ENCODE results near the gene RPUSD2. TPM values are rescaled to one million over a fixed set of nuclear protein-coding genes. Genes with fewer than 3 reads are reported as not detected.

Gene RPUSD2
- total and polyA plus RNA-seq, 2 experiments from 2014 or later: 22.0 to 25.5 TPM

DNA sequence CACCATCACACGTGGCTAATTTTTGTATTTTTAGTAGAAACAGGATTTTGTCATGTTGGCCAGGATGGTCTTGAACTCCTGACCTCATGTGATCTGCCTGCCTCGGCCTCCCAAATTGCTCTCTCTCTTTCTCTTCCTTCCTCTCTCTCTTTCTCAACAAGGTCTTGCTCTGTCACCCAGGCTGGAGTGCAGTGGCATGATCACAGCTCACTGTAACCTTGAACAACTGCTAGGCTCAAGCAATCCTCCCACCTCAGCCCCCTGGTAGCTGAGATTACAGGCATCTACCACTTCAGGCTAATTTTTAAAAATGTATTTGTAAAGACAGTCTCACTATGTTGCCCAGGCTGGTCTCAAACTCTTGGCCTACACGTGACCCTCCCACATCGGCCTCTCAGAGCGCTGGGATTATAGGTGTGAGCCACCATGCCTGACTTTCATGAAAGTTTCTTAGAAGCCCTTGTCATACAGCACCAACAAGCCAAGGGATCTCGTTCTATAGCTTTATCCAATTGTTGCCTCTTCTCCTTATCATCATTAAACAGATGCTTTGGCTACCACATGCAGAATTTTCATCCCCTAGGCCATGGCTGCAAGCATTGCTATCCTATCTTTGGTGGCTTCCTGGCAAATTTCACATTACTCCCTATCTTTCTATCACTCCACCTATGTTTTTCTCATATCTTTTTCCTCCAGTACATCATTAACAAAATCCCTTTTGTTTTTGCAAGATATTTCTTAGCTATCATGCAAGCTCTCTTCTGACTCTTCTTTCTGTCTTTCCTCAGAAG is 10.0 kb upstream of the RPUSD2 start (continued):
- TF ChIP-seq, protein P1, sequence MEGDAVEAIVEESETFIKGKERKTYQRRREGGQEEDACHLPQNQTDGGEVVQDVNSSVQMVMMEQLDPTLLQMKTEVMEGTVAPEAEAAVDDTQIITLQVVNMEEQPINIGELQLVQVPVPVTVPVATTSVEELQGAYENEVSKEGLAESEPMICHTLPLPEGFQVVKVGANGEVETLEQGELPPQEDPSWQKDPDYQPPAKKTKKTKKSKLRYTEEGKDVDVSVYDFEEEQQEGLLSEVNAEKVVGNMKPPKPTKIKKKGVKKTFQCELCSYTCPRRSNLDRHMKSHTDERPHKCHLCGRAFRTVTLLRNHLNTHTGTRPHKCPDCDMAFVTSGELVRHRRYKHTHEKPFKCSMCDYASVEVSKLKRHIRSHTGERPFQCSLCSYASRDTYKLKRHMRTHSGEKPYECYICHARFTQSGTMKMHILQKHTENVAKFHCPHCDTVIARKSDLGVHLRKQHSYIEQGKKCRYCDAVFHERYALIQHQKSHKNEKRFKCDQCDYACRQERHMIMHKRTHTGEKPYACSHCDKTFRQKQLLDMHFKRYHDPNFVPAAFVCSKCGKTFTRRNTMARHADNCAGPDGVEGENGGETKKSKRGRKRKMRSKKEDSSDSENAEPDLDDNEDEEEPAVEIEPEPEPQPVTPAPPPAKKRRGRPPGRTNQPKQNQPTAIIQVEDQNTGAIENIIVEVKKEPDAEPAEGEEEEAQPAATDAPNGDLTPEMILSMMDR (conservative IDR thresholded peaks at IDR 0.05; ENCODE audit: low read depth in 2 of 2): no peak
- TF ChIP-seq EZH2phosphoT487 (IDR thresholded peaks at IDR 0.05; ENCODE audit: unreplicated experiment): no peak

DNA sequence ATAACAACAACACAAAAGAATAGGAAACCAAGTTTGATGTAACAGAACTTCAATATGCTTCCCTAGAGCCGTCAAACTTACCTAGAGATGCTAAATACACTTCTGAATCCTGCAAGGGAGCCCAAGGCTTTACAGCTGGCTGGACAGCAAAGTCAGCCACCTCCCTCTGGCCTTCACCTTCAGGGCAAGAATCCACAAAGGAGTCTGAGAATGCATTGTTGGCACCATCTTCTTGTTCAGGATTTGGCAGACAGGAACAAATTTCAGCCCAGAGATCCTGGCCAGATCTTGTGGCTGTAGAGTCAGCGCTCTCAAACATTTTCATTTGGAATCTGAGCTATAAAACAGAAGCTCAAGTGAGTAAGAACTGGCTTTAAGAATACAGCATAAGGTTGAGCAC is 6.4 kb upstream of the RPUSD2 start:
- H3K4me1 Mint-ChIP-seq: peaks cover 22% of the 10 kb centered on the region
- Histone ChIP-seq H2AFZ (no peak overlapping the region), H3K36me3 (ENCODE audit: insufficient read depth) (no peaks in the 10 kb centered on the region), H3F3A (replicated peaks; ENCODE audit: low read depth) (no peaks in the 10 kb centered on the region), H3K9me2 (ENCODE audit: insufficient read depth) (no peaks in the 10 kb centered on the region), H3K79me2 (replicated peaks; ENCODE audit: insufficient read depth) (0 out of 2 replicates have a peak, but pooled peaks cover 3% of the 10 kb centered on the region), H3K27me3 (ENCODE audit: insufficient read depth) (no peaks in the 10 kb centered on the region), H3K4me2 (no peak overlapping the region), H3K4me3 (no peak overlapping the region), H4K20me1 (replicated peaks; ENCODE audit: insufficient read depth) (peaks cover 3% of the 10 kb centered on the region; the same call in 1 of the 2 replicates), H3K4me1 (ENCODE audit: insufficient read depth) (0 out of 2 replicates have a peak, but pooled peaks cover 6% of the 10 kb centered on the region), H3K27ac (ENCODE audit: low read depth) (no peak overlapping the region)
- H3K27ac Mint-ChIP-seq: no peak overlapping the region
- peaks cover 16% of the 10 kb centered on the region for H3K27me3 Mint-ChIP-seq (ENCODE audit: insufficient read depth, low read depth, poor library complexity)
- H3K9me3 Mint-ChIP-seq: no peaks in the 10 kb centered on the region
- H3K4me3 Mint-ChIP-seq: no peak overlapping the region
- ATAC-seq (no peak), DNase-seq (ENCODE audit: low spot score) (no peak)
- H3K36me3 Mint-ChIP-seq (ENCODE audit: low read depth): no peaks in the 10 kb centered on the region
- TF ChIP-seq CREB1 (CRISPR knock-in tag; IDR thresholded peaks at IDR 0.05; ENCODE audit: low read depth) (no peak), NANOG (IDR thresholded peaks at IDR 0.05; ENCODE audit: borderline replicate concordance) (no peak), EZH2phosphoT487 (IDR thresholded peaks at IDR 0.05; ENCODE audit: unreplicated experiment) (no peak), JUNB (IDR thresholded peaks at IDR 0.05; ENCODE audit: unreplicated experiment) (no peak), EZH2 (IDR thresholded peaks at IDR 0.05; ENCODE audit: low read depth, unreplicated experiment) (no peak), ZNF331 (CRISPR knock-in tag; IDR thresholded peaks at IDR 0.05; ENCODE audit: low read depth) (no peak)
- TF ChIP-seq, protein P2, sequence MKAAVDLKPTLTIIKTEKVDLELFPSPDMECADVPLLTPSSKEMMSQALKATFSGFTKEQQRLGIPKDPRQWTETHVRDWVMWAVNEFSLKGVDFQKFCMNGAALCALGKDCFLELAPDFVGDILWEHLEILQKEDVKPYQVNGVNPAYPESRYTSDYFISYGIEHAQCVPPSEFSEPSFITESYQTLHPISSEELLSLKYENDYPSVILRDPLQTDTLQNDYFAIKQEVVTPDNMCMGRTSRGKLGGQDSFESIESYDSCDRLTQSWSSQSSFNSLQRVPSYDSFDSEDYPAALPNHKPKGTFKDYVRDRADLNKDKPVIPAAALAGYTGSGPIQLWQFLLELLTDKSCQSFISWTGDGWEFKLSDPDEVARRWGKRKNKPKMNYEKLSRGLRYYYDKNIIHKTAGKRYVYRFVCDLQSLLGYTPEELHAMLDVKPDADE (IDR thresholded peaks at IDR 0.05): no peak
- TF ChIP-seq, protein P3, sequence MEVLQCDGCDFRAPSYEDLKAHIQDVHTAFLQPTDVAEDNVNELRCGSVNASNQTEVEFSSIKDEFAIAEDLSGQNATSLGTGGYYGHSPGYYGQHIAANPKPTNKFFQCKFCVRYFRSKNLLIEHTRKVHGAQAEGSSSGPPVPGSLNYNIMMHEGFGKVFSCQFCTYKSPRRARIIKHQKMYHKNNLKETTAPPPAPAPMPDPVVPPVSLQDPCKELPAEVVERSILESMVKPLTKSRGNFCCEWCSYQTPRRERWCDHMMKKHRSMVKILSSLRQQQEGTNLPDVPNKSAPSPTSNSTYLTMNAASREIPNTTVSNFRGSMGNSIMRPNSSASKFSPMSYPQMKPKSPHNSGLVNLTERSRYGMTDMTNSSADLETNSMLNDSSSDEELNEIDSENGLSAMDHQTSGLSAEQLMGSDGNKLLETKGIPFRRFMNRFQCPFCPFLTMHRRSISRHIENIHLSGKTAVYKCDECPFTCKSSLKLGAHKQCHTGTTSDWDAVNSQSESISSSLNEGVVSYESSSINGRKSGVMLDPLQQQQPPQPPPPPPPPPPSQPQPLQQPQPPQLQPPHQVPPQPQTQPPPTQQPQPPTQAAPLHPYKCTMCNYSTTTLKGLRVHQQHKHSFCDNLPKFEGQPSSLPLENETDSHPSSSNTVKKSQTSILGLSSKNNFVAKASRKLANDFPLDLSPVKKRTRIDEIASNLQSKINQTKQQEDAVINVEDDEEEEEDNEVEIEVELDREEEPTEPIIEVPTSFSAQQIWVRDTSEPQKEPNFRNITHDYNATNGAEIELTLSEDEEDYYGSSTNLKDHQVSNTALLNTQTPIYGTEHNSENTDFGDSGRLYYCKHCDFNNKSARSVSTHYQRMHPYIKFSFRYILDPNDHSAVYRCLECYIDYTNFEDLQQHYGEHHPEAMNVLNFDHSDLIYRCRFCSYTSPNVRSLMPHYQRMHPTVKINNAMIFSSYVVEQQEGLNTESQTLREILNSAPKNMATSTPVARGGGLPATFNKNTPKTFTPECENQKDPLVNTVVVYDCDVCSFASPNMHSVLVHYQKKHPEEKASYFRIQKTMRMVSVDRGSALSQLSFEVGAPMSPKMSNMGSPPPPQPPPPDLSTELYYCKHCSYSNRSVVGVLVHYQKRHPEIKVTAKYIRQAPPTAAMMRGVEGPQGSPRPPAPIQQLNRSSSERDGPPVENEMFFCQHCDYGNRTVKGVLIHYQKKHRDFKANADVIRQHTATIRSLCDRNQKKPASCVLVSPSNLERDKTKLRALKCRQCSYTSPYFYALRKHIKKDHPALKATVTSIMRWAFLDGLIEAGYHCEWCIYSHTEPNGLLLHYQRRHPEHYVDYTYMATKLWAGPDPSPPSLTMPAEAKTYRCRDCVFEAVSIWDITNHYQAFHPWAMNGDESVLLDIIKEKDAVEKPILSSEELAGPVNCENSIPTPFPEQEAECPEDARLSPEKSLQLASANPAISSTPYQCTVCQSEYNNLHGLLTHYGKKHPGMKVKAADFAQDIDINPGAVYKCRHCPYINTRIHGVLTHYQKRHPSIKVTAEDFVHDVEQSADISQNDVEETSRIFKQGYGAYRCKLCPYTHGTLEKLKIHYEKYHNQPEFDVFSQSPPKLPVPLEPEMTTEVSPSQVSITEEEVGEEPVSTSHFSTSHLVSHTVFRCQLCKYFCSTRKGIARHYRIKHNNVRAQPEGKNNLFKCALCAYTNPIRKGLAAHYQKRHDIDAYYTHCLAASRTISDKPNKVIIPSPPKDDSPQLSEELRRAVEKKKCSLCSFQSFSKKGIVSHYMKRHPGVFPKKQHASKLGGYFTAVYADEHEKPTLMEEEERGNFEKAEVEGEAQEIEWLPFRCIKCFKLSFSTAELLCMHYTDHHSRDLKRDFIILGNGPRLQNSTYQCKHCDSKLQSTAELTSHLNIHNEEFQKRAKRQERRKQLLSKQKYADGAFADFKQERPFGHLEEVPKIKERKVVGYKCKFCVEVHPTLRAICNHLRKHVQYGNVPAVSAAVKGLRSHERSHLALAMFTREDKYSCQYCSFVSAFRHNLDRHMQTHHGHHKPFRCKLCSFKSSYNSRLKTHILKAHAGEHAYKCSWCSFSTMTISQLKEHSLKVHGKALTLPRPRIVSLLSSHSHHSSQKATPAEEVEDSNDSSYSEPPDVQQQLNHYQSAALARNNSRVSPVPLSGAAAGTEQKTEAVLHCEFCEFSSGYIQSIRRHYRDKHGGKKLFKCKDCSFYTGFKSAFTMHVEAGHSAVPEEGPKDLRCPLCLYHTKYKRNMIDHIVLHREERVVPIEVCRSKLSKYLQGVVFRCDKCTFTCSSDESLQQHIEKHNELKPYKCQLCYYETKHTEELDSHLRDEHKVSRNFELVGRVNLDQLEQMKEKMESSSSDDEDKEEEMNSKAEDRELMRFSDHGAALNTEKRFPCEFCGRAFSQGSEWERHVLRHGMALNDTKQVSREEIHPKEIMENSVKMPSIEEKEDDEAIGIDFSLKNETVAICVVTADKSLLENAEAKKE (CRISPR knock-in tag; IDR thresholded peaks at IDR 0.05): no peak
- TF ChIP-seq, protein P4, sequence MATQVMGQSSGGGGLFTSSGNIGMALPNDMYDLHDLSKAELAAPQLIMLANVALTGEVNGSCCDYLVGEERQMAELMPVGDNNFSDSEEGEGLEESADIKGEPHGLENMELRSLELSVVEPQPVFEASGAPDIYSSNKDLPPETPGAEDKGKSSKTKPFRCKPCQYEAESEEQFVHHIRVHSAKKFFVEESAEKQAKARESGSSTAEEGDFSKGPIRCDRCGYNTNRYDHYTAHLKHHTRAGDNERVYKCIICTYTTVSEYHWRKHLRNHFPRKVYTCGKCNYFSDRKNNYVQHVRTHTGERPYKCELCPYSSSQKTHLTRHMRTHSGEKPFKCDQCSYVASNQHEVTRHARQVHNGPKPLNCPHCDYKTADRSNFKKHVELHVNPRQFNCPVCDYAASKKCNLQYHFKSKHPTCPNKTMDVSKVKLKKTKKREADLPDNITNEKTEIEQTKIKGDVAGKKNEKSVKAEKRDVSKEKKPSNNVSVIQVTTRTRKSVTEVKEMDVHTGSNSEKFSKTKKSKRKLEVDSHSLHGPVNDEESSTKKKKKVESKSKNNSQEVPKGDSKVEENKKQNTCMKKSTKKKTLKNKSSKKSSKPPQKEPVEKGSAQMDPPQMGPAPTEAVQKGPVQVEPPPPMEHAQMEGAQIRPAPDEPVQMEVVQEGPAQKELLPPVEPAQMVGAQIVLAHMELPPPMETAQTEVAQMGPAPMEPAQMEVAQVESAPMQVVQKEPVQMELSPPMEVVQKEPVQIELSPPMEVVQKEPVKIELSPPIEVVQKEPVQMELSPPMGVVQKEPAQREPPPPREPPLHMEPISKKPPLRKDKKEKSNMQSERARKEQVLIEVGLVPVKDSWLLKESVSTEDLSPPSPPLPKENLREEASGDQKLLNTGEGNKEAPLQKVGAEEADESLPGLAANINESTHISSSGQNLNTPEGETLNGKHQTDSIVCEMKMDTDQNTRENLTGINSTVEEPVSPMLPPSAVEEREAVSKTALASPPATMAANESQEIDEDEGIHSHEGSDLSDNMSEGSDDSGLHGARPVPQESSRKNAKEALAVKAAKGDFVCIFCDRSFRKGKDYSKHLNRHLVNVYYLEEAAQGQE (IDR thresholded peaks at IDR 0.05; ENCODE audit: unreplicated experiment): no peak
